GM19463 (cell line): ENCODE measurements around the gene CDC14B.
"Not testable (repeated sequence)": the region's sequence is repeated elsewhere in the genome, so short reads cannot be mapped to it uniquely, and the experiment has no call there.

Source experiments
- ATAC-seq: cut with Tn5 transposase; IDR thresholded peaks from one replicate; pipeline ENCODE4 v1.9.1; 2021; ENCODE audit warnings: mild to moderate bottlenecking, moderate library complexity; ENCODE audit not compliant: unreplicated experiment

Gene CDC14B

GRCh38 chr9:96503918-96504317 lies 115.7 kb downstream of the CDC14B start:
- ATAC-seq = no peak

- not testable (repeated sequence) for ATAC-seq
Measured at GRCh38 chr9:96503374-96503748, 116.3 kb downstream of the CDC14B start.

DNA sequence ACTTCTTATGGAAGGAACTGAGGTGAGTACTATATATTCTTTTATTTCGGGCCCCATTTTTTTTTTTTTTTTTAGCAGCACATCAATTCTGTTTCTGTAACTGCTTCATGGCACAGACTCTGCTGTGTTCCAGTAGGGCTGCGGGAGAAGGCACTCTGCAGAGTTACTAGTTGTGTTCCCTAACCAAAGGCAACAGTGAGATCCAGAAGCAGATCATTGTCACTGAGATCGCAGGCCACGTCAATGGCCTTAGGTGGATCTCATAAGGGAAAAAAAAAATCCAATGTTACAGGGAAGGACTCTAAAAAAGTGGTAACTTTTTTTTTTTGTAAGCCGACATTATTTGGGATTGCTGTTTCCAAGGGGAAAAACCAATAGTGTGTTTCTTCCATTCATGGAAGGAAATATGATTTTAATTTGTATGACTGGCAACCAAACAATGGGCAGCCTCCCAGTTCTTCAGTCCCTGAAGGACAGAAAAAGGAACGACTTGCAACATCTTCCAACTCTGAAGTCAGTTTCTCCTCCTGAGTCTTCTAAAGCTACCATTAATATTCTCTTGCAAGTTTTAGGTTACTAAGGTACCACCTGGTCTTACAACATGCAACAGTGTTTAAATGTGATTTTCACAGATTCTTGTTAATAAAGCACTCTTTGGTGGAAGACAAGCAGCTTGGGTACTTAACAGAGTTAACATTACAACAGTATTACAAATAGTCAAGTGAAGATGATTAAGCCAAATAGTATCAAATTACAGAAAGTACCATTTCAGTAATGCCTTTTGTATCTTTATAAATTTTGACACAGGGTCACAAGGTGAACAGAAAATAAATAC lies 116.9 kb downstream of the CDC14B start:
- ATAC-seq = no peak

DNA sequence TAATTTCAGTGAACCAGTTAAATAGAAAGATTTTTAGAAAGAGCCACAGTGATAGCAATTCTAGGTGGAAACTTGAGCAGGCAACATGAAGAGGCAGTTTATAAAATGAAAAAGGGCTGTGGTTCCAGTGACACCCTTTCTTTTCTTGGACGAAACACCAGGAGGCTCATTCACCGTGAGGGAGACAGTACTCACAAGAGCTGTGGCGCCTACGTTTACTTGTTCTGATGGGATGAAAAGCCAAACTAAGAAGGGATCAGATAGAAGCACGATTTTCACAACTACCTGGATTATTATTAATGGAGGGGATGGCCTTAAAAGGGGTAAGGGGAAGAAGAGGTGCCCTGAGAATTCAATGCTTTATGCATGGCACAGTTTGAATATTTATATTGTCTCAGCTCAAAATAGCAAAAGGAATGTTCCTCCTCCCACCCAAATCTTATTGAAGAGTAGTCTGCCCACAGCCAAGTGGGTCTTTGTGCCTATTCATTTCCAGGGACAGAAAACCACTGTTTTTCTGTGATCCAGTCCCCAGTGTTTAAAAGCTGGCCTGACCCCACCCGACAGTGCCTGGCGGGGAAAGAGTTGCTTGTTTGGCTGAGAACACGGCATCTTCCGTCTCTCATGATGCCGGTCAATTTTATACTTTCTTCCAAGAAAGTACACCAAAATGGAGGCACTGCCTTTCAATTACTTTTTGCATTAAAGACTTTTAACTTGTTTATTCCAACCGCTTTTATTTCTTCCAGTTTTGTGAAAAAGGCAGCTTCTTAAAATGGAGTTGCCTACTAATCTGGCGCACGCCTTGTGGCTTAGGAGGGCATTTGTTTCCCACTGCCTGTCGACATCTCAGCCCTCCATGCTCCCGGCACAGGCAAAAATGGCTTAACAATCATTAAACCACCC lies 117.8 kb downstream of the CDC14B start:
- no peak for ATAC-seq

DNA sequence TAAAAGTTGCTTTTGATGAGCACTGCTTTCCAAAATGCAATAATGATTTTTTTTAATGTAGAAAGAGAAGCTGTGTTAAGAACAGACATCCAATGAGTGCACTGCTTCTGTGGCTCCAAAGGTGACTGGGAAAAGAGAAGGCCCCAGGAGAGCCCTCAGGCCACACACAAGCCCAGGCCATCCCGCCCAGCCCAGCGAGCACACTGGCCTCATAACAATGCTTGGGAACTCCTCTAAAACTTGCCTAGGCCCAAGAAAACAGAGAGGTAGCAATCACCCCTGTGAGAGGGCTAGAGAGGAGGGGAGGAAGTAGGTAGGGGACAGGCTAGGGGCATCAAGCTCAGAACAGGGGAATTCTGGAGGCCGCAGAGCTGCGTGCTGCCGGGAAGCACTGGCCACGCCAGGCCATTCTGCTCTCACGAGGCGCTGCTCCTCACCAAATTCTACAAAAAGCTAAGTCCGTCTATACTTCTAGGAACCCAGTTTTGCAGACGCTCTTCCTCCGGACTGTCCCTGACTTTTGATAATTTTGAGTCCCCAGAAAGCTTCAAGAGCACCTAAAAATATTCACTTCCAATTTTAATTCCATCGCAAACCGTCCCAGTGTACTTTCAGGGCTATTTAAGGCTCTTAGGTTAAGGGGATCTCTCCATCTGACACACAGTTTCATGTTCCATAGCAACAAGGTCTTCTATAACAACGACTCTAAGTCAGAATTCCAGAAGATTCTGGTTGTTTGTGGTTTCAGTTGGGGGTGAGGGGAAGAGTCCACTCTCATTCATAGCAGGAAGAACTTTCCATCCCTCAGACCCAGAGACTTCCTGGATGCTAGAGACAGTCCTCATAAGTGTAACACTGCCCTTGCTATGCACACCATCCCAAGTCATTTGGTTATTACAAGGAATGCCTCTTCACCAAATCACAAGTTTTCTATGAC lies 118.7 kb downstream of the CDC14B start:
- no peak for ATAC-seq

DNA sequence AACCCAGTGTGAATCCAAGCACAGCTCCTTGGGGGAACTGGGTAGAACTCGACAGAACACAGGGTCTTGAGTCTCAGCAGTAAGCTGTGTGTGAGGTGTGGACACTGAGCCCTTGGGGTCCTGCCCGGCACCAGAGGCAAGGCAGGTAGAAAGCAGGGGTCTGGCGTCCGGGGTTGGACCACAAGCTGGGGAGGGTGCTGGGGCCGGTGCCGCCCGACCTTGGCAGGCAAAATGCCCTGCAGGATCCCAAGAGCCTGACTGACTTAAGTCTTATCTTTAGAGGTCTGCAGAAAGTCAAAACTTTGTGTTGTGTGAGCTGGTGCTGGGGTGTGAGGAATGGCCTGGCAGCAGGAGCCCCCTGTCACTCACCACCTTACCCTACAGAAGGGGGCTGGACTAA lies 120.4 kb downstream of the CDC14B start:
- no peak for ATAC-seq

DNA sequence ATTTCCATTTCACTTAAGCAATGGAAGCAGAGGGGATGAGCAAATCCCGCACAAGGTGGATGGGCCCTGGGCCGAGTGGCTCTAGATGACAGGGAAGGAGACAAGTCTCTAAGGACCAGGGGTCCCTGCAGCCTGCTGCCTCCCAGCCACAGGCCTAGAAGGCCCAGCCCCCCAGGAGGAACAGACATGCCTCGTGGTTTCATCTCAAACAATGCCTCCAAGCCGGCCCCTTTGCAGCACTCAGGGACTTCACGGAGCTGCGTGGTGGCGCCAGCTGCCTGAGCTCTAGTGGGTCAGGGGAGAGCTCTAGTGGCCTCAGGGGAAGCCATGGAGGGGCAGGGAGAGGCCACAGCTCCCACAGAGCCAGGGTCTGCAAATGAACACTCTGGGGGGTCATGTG lies 120.8 kb downstream of the CDC14B start:
- no peak for ATAC-seq

GRCh38 chr9:96497117-96497399 lies 122.6 kb downstream of the CDC14B start:
- no peak for ATAC-seq

GRCh38 chr9:96496368-96497116 lies 123.1 kb downstream of the CDC14B start:
- ATAC-seq = no peak

DNA sequence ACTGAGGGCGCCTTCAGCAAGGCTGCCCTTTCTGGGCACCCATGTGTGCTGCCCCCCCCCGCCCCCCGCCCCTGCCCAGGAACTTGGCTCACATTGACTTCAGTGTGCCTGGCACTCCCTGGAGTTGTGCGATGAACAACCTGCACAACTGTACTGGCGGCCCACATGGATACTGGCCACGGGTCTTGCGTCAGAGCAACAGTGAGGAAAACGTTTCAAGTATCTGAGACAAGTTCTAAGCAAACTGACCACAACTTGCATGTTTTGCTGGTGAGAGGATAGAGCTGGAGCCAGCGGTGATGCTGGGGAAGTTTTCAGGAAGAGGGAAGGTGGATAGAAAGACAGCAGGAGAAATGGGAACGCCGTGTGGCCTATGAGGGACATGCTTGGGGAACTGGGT lies 124.3 kb downstream of the CDC14B start:
- ATAC-seq = no peak

GRCh38 chr9:96494215-96494800 lies 125.3 kb downstream of the CDC14B start:
- ATAC-seq = no peak

GRCh38 chr9:96493757-96494156 lies 125.9 kb downstream of the CDC14B start:
- no peak for ATAC-seq

GRCh38 chr9:96492993-96493531 lies 126.6 kb downstream of the CDC14B start:
- ATAC-seq = no peak

DNA sequence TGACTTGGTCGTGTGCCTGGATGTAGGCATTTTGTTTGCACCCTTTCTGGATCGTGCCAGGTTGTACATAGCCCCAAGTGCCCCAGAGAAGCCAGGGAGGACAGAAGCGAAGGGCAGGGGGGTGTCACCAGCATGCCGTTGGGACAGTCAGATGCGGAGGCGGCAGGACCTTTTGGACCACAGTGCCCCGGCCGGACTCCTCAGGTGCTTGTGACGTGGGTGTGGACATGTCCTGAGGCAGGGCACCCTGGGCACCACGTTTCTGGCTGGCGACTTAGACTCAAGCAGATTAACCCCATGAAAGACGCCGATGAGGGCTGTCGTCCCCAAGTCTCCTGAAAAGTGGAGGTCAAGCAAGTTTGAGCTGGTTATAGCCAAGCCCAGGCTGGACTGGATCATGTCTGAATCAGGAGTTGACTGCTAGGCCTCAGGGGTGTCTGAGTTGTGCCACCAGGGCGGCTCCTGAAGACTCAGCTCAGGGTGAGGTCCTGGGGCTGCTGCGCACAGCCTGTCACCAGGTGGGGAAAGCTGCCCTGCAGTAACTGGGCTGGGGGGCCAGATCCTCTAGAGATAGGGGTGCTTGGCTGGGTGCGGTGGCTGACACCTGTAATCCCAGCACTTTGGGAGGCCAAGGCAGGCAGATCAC lies 127.6 kb downstream of the CDC14B start:
- ATAC-seq = no peak

- ATAC-seq = no peak
Measured at GRCh38 chr9:96491079-96491879, 128.4 kb downstream of the CDC14B start.

GRCh38 chr9:96490534-96491078 lies 129.0 kb downstream of the CDC14B start:
- no peak for ATAC-seq

DNA sequence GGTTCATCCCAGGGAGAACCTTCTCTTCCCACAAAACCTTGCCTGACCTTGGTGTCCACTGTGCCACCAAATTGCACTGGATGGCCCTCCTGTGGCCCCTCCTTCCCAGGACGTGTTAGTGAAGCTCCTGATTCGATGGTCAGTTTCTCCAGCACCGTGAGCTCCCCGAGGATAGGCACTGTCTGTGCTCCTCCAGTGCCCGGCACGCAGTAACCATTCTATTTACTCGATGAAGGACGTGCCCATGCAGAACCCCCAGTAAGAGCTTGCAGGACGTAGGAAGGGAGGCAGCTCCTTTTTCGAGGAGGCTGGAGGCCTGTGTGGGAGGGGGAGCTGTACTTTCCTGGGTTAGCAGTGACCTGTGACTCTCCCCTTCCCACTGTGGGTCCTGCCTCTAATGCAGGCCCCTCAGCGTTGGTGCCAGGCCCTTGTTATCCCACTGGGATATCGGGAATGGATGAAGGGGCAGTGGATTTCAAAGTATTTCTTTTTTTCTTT lies 130.1 kb downstream of the CDC14B start:
- ATAC-seq = no peak

- ATAC-seq = no peak
Measured at GRCh38 chr9:96487949-96488348, 131.7 kb downstream of the CDC14B start.
